ENCODE results near the gene ATE1.
"Not testable (repeated sequence)": the region's sequence is repeated elsewhere in the genome, so short reads cannot be mapped to it uniquely, and the experiment has no call there.

ATE1 gene

DNA sequence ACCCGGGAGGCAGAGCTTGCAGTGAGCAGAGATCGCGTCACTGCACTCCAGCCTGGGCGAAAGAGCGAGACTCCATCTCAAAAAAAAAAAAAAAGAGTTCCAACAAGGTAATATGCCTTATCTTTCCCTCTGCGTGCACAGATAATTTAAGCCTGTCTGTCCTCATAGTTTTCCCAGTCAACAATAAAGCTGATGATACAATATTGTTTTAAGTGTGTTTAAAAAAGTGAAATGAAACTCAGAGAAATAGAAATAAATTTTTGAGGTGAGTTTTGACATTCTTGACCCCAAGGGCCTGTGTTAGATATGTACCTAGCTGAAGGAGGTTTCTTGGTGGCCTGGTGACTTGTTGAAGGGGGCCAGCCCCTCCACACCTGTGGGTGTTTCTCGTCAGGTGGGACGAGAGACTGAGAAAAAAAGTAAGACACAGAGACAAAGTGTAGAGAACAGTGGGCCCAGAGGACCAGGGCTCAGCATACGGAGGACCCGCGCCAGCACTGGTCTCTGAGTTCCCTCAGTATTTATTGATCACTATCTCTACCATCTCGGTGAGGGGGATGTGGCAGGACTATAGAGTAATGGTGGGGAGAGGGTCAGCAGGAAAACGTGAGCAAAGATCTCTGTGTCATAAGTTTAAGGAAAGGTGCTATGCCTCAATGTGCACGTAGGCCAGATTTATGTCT is 1.9 kb upstream of the ATE1 start:
- DNase-seq, result not testable (repeated sequence)

DNA sequence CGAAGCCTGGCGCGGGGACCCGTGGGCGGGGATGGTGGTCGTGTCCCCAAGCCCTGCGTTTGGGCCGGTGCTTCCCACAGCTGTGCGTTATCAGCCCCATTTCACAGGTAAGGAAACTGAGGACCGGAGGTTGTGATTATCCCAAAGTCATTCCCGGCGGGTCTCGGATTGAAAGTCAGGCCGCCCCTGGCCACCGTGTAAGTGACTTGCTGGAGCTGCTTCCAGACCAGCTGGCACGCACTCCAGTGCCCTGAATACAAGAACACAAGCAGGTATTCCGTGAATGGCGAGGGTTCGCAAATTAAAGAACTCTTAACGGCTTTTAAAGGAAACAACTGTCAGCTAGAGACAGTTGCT is 675 bp upstream of the ATE1 start:
- DNase-seq, result peak in 1 of 5 donors; percentile 29

DNA sequence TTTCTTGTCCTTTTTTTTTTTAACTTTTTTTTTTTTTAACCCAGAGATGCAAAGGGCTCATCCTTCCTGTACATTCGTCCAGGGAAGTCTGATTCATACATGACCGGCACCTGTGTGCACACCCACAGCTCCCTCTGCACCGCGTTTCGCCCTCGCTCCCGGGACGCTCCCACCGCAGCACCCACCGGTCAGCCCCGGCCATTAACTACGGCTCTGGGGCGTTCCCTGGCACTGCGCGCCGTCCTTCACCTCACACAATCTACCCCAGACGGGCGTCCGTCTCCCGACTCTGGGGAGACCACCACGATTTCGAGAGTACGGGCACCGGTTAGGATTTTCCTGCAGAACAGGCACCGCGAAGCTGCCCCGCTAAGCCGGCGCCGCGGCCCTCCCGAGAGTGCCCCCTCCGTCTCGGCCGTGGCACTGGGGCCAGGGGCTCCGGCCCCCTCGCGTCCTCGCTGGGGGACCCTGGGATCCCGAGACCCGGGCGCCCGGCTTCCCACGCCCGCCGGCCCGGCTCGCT is 452 bp downstream of the ATE1 start:
- DNase-seq, result peak in 4 of 5 donors; percentile 7 to 29 (median 10)

DNA sequence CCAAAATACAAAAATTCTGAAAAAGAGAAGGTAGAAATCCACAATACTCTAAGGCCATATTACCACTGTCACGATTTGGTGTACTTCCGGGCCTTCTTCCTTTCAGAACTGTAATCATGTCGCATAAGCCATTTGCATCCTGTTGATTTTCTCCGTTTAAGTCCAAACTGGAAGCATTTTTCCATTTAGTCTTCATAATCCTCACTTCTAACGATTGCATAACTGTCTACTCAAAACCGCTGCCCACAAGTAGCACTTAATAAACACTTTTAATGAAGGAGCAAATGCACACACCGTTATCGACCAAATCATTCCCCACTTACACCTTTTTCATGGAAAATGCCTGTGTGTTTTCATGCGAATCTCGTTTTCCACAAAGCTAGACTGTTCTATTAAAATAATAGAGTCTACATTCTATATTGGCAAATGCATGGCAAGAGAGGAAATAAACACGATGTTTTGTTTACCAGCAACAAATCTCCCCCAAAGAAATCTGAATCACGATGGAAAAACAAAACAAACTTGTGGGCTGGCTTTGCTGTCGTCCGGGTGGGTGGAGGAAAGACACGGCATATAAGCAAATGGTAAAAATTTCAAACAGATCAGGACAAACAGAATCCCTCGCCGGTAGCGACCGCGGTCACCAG is 1.0 kb downstream of the ATE1 start:
- peak in 2 of 5 donors; percentile 8 to 10 for DNase-seq

DNA sequence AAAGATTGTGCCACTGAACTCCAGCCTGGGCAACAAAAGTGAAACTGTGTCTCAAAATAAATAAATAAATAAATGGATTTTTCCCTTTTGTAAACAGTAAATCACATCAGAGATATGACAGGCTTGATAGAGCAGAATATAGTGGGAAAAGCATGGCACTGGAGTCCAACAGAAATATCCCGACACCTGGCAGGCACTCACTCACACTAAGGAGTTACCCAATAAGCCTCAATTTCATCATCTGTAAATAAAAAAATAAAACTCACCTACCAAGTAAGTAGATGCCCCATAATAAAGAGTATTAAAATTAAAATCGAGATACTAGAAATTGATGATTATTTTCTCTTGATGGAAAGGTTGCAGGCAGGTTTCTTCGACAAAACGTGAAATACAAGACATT is 1.7 kb downstream of the ATE1 start:
- DNase-seq, result no peak

DNA sequence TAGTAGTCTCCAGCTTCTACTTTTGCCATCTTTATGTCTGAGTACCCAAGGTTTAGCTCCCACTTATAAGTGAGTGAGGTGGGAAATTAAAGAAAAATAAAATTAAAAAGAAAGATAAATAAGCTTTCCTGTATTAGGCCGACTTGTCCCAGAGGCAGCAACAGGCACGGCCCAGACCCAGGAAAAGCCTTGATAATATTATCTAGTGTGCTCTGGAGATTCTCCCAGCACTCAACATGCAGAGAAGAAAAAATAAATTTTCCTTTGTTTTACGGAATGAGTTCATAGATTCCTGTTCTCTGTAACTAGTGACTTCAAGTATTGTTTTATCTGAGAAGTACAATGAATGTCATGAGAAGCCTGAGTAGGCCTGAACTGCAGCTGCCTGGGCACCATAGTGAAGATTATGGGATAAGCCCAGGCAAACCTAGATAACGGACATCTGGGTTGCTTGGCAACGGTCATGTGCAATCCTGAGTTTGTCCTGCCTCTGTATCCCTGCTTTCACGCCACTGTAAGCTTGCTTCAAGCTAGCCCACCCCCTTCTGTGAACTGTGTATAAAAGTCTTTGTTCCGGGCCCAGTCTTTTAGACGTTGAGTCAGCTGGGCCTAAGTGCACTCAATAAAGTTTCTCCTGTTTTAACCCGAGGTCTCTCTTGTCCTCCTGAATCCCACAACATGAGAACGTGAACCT is 6.4 kb downstream of the ATE1 start:
- DNase-seq, result no peak

DNA sequence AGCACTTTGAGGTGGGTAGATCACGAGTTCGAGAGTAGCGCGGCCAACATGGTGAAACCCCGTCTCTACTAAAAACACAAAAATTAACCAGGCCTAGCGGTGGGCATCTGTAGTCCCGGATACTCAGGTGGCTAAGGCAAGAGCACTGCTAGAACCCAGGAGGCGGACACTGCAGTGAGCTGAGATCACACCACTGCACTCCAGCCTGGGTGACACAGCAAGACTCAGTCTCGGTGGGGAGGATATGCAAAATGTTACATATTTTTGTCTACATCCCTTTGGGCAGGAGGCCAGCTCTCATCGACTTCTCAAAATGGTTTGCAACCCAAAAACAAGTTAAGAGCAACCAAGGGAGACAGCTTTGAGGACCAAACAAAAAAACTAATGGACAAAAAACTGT is 8.2 kb downstream of the ATE1 start:
- DNase-seq, result no peak

DNA sequence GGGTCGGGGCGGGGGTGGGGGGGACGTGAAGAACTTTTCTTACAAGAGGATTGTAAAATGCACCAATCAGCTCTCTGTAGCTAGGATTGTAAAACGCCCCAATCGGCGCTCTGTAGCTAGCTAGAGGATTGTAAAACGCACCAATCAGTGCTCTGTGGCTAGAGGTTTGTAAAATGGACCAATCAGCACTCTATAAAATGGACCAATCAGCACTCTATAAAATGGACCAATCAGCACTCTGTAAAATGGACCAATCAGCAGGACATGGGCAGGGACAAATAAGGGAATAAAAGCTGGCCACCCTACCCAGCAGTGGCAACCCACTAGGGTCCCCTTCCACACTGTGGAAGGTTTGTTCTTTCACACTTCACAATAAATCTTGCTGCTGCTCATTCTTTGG is 9.0 kb downstream of the ATE1 start:
- DNase-seq, result not testable (repeated sequence)

DNA sequence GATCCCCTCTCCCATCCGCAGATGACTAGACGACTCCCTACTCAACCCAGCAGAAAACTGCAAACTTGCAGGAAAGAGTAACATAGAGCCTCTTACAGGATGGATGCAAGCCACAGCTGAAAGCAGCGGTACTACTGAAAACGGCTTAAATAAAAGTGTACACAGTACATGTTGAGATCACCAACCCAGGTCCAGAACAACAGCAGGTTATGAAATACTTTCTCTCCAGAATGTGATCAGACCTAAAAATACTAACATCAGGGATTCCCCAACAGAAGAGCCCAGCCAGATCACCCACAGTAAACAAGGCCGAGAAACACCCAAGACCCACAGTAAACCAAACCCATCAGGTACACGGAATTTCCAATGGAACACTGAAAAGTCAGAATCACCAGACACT is 13.2 kb downstream of the ATE1 start:
- DNase-seq, result no peak

DNA sequence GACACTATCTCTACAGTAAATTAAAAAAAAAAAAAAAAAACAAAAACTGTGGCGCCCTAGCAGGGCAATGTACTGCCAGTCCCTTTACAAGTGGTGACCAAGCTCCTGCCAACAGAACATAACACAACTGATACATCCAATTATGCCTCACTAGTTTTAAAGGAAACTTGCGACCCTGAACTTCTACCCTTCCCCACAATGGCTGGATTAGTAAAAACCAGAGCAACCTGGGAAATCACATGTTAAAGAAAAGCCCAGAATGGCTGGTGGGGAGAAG is 16.5 kb downstream of the ATE1 start:
- no peak for DNase-seq

DNA sequence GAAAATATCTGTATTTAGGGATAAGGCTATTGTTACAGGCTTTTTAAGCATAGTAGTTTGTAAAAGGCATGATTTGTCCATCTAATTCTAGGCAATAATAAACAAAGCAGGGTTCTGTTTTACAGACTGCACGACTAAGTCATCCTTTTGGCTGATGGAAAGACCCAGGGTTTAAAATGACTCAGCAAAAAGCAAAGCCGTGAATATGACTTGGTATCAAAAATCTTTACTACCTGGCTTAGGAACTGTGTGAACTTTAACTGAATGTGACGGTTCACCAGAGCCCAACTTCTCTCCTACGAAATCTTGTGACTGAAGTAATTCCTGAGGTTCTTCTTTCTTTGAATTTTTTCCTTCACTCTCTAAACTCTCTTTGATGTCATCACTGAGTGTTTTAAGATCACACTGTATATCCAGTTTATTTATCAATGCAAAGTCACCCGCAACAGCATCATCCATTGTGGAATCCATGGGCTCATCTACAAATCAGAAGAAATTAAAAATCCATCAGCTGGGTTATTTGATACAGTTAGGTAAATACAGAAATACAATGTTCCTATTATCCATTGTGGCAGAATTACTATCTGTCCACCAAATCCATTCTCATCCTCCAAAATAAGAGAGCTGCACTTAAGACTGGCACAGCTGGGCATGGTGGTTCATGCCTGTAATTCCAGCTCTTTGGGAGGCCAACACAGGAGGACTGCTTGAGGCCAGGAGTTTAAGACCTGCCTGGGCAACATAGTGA is 17.0 kb downstream of the ATE1 start:
- DNase-seq, result peak in 1 of 5 donors; percentile 31

DNA sequence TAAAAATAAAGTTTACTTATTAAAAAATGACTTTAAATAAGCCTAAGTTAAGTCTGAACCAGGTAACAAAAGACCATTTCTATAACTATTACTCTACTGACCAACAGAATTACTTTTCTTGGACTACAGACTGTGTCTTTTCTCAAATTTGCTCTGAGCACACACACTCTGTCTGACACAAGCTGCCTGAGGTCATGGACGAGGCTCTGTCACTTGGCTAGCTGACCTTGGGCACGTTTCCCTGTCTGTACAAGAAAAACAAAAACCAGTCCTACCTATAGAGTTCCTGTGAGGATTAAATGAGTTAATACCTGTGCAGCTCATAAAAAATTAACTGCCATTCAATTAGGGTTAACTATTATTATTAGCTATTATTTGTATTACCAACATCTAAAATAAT is 22.9 kb downstream of the ATE1 start:
- no peak for DNase-seq

DNA sequence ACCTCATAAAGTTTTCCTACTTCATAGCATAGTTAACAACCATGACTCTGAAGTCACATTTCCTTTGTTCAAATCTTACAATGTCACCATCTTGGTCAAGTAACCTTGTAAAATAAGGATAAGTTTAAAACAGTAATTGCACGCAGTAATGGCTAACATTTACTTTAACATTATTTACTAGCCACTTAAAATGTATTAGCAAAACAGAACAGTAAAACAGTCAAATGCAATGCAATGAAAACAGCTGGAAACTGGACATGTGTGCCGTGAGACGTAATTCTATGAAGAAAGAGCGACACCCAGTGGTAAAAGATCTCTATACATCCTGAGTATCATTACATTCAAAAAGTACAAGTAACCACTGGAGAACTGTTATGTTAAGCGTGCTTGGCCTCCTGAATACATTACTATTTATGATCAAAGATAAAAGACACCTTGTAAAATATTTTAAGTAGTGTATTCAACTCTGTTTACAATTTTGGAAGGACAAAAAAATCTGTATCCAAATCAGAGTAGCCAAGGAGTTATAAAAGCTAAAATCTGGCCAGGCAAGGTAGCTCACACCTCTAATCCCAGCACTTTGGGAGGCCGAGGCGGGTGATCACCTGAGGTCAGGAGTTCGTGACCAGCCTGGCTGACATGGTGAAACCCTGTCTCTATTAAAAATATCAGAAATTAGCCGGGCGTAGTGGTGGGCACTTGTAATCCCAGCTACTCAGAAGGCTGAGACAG is 27.2 kb downstream of the ATE1 start:
- peak in 2 of 5 donors; percentile 4 to 58 for DNase-seq

DNA sequence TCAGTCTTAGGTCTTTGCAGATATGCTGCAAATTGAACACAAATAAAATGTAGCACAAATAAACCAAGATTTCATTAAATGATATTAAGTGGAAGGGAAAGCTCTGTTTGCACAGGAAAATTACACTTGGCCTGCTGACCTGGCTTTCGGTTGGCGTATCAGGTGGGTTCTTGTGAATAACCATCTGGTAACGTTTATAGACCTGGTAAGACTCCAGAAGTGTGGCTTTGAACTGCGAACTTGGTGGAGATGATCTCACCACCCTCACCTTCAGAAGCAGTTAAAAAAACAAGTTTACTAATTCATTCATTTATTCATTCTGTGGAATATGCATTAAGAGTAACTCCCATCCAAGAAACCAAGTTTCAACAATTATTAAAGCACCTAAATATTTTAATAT is 28.1 kb downstream of the ATE1 start:
- DNase-seq, result no peak

DNA sequence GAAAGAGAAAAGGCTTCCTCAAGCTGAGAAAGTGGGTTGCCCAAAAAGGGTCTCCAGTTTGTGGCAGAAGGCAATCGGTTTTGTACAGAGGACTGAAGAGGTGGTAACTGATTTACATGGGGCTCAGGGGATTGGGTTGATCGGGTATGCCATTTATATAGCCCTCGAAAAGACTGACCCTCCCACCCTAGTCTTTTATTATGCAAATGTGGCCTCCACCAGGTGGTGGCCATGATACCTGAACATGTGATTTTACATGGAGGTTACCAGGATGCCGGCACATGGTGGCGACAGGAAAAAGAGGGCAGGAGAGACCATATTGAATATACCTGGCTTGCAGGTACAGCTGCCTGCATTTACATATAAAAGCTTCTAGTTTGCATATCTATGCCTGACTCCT is 36.7 kb downstream of the ATE1 start:
- no peak for DNase-seq

DNA sequence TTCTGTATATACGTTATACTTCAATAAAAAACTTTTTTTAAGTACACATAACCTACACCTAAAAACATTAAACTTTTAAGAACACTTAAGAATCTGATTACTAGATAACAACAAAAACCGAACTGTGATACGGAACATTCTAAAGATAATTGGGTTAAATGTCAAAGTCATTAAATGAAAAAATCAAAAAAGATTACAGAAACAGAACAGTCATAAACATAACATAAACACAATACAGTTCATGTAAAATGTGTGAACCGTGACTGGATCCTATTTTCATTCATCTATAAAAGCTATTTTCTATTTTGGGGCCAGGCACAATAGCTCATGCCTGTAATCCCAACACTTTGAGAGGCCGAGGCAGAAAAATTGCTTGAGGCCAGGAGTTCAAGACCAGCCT is 38.6 kb downstream of the ATE1 start:
- DNase-seq, result no peak

DNA sequence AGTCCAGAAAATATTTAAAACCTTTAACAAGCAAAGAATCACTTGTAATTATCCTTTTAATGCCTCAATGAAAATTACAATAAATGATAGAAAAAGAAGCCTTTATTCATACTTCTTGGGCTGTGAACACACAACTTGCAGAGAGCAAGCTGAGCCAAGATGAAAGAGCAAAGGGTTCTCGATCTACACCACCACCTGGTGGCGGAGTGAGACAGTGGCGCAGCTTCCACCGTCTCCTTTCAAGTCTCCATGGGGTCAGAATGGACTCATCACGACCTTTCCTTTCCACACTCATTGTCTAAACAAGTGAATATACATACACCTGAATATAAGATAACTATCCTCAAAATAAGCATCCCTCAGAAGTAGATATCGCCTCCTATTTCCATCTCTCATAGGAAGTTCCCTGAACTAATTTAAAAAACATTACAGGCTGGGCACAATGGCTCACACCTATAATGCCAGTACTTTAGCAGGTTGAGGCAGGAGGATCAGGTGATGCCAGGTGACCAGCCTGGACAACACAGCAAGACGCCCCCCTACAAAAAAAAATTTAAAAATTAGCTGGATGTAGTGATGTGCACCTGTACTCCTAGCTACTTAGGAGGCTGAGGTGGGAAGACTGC is 40.7 kb downstream of the ATE1 start:
- DNase-seq, result peak in 3 of 5 donors; percentile 7 to 46 (median 19)

DNA sequence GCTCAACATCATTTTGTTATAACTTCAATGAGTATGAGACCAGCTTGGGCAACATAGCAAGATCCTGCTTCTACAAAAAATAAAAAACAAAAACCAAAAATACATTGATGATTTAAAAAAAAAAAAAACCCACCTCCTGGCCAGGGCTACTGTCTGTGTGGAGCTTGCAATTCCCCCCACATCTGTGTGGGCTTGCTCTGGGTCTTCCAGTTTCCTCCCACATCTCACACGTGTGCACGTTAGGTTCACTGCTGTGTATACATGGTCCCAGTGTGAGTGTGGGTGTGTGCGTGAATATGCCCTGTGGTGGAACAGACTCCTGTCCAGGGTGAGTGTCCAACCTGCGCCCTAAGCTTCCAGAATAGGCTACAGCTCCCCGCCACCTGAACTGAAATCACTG is 41.6 kb downstream of the ATE1 start:
- no peak for DNase-seq

DNA sequence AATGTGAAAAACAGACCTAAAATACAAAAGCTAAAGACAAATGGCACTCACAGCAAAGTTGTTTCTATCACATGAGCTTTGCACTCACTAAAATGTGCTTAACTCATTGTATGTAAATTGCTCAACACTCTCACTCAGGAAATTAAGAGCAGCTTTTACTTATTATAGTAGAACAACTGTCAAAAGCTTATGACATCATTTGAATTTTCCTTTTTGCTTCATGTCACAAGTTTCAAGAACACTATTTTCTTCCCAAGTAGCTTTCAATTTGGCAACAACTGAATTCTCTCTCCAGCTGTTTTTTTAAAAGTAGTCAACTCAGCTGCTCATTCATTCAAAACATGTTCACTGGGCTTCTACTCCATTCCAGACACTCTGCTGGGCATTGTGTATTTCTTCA is 46.9 kb downstream of the ATE1 start:
- DNase-seq, result no peak

DNA sequence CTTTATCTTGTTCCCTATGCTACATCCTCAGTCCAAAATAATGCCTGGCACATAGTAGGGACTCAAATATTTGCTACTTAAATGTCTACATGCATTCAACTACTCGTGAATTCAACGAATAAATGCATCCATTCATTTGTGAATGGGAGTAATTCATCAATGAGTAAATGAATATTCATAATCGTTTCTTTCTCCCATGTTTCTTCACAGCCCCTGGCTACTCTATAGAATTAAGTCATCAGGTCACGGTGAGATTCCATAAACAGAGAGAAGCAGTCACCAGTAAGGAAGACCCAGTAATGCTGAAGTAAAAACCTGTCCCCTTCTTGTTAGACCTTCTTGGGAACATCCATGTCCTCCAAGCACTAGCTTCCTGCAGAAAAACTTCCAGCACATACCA is 48.4 kb downstream of the ATE1 start:
- DNase-seq, result no peak

DNA sequence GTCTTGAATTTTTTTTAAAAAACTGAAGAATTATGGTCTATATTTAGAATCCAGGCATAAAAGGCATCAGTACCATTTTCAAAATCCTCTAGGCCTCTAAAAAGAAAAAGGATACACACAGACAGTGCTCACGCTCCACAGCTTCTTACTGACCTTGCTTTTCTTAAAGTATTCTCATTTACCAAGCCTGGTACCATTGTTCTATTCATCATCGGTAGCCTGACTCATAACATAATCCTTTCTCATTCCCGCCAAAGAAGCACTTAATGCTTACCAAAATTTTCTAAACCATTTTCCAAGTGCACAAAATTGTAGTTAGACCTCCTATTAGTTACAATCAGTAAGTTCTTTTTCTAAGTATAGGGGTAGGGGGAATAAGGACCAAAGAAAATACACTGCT is 54.6 kb downstream of the ATE1 start:
- no peak for DNase-seq

DNA sequence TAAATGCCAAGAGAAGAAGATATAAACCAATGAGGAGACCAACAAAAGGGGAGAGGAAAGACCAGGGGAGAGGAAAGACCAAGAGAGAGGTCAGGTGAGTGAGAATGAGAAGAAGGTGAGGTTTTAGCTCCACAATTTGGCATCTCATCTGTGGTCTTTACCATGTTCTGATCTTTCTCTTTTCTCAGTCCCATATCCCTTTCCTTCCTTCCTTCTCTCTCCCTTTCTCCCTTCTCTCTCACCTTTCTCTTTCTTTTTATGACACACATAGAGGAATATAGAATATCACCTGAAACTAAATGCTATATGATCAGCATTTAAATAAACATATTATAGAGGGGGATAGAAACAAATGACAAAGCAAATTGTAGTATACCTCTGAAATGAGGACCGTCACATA is 57.4 kb downstream of the ATE1 start:
- no peak for DNase-seq
